GM12878 (cell line): ENCODE data around the gene MCTP2.

Source experiments
- FOXK2 ChIP-seq: fragments of 450-650 bp; IDR thresholded peaks from 2 replicates; pipeline ENCODE4 v1.6.1; 2017; ENCODE audit warnings: mild to moderate bottlenecking, moderate library complexity
- POLR2A ChIP-seq: IDR thresholded peaks from 2 replicates; pipeline ENCODE4 v1.6.1; 2011; ENCODE audit warnings: low read depth, mild to moderate bottlenecking, low read length
- RAD21 ChIP-seq: IDR thresholded peaks from 2 replicates; pipeline ENCODE4 v1.6.1; 2011; ENCODE audit warnings: mild to moderate bottlenecking, low read depth, low read length, moderate library complexity; ENCODE audit not compliant: insufficient read depth
- REST ChIP-seq: IDR thresholded peaks from 2 replicates; pipeline ENCODE4 v1.6.1; 2012; ENCODE audit warnings: mild to moderate bottlenecking, low read depth, low read length
- RFX5 ChIP-seq: IDR thresholded peaks from 2 replicates; pipeline ENCODE4 v1.6.1; 2011; ENCODE audit warnings: low read depth, low read length, improper control_type of control experiment

DNA sequence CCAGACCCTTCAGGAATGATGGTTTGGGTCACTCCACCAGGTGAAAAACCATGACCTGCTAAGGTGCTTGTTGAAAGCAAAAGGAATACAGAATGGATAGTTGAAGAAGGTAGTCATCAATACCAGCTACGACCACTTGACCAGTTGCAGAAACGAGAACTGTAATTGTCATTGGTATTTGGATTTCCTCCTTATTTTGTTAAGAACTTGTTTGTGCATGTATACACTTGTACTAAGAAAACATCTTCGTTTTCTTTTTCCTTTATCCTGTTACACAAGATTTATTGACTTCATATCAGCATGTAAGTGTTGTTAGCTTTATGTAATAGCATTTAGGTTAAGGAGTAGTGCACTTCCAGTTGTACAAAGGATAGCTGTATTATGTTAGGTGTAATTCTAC lies 261.8 kb downstream of the MCTP2 start:
- TF ChIP-seq REST (no peak), POLR2A (no peak), RAD21 (no peak), FOXK2 (no peak), RFX5 (no peak)
